ENCODE measurements around the gene TECTB.

TECTB gene

DNA sequence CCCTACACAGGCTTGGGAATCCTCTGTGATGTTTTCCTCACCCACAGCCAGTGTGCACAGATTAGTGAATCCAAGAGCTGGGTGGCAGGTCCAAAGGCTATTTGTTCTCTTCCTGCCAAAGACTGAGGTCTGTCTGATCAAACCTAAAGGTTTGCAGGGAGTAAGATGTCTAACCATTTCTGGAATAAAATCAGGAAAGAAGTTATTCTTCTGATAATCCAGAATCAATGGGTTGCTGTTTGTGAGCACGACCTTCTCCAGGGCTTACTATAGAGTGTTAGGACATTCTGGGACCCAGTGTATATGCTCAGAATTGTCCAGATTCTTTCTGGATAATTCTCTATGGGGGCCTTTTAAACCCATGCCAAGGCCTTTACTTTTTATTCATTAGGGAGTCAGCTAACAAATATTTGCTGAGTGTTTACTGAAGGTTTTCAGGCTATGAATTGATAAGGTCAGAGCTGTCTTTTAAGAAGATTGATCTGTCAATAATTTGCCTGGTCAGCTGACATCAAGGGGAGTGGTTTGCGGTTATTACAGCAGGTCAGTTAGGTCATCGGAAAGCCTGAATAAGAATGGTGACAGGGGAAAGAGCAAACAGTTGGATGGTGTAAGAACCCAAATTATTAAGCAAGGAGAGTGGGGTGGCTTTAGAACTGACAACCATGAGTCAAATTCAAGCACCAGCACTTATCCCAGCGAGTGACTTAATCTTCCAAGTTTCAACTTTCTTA is 7.5 kb upstream of the TECTB start:
- DNase-seq, result no peak

- no peak for DNase-seq
Observed at GRCh38 chr10:112278871-112279270, 4.3 kb upstream of the TECTB start.

DNA sequence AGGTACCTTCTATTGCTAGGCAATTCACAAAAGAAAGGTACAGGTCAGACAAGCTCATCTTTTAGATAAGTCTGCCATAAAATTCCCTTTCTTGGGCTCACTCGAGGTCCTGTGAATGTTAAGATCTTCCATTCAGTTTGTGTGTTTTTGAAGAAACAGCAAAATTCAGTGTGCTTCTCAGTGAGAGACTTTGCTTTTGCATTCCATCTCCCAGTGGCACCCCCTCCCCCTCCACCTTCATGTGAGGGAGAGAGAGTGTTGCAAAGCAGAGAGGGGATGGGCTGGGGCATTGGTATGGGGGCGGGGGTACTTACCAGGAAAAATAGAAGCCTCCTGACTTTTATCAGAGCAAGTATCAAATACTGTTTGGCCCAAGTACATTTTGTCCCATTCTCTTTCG is 3.8 kb upstream of the TECTB start:
- no peak for DNase-seq

GRCh38 chr10:112280205-112280921 is 2.8 kb upstream of the TECTB start:
- DNase-seq, result no peak

- DNase-seq, result no peak
Observed at GRCh38 chr10:112282086-112282485, 1.1 kb upstream of the TECTB start.

DNA sequence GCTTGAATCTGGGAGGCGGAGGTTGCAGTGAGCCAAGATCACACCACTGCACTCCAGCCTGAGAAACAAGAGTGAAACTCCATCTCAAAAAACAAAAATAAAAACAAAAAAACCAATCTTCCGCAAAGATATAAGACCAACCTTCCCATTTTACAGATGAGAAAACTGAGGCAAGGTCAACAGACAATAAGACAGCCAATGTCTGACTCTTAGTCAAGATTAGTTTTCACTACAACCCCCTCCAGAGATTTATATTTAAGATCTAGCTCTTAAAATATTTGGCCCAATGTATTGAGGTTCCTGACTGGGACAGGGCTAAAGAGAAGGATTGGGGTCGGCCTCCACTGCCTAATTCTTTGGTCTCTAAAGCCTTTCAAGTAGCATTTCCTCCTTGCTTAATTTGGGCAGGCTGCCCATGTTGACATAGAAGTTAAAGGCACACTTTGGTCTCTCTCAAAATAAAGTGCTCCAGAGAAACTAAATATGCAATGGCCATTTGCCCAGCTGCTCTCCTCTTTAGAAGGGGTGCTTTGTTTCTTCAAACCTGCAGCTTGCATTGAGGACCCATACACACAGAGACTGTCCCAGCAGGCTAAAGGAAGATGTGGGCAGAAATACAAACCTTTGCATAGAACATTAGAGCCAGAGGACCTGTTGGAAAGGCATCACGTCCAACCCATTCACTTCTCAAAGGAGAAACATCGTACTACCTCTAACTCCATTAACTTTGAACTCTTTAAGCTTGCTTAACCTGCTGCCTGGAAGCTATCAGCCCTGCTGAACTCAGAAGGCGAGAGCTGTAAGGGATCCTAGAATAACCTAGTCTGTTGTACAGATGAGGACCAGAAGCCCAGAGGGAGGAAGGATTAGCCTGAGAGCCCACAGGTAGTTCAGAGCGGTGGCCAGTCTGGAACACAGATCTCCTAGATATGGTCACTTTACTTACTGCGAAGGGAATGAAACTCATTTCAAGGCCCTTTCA is 3.9 kb downstream of the TECTB start:
- no peak for DNase-seq

DNA sequence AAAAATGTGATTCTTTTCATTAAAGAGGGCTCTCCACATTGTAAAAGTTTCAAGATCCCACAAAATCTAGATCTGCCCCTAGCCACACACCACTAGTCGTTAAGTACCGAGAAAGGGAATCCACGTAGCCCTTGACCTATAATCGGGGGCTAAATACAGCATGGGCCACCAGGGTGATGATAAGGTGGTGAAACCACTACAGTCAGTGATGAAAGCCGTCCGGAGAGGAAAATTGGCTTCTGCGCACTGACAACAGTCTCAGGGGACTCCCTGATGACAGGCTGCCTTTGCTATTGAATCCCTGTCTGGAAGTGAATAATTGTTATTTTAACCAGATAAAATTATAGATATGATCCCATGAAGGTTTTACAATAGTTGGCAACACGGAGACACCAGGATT is 4.6 kb downstream of the TECTB start:
- DNase-seq, result no peak

DNA sequence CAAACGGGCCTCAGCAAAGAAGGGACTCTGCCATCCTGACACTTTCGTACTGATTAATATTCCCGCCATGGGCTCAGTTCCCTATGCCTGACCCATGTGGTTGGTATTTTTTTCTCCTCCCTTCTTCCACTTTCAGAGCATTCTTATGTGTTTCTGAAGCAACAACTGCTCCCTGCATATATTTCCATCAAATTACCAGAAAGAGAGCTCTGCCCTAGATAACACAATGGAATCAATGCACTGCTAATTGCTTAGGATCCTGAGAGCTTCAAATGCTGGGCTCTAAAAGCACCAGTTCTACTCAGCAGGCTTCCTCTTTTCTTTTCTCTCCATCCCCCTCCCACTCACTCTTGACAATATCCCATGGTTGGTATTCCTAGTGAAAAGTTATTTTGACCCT is 5.3 kb downstream of the TECTB start:
- DNase-seq, result no peak

DNA sequence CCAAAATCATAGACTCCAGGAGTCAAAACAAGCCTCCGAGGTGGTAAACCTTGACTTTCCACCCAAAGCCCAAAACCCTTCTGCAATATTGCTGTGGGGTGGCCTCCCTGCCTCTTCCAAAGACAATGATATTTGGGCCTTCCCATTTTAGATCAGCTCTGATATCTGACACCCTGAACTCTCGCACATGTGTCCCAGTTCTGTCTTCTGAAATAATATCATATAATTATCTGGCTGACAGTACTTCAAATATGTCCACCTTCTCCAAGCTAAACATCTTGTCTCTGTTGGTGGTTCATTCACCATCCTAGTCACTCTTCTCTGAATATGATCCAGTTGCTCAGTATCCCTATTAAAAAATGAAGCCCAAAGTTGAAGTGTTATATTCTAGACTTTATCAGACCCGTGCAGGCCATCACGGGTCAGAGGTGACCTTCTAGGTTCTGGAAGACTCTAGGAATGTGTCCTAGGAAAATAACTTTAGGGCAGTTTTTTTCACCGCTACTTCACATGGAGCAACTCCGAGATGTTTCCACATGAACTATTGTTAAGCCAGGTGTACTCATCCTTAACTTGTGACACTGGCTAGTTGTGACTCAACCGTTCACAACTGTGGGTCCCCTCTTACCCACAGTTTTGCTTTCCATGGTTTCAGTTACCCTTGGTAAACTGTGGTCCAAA is 6.3 kb downstream of the TECTB start:
- DNase-seq, result no peak

- no peak for DNase-seq
Observed at GRCh38 chr10:112290054-112290373, 6.8 kb downstream of the TECTB start.

DNA sequence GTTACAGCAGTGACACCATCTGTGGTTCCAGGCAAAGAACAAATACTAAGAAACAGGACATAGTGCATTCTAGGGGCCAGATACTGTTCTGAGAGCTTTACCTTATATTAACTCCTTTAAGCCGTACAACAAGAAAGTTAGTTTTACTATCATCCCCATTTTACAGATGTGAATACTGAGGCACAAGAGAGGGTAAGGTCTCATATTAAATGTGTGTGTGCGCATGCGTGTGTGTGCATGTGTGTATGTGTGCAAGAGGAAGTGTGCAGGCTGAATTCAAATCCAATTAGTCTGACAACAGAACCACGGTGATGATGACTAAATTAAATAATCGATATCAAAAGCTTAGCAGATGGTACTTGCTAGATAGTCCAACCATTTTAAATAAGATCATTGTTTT is 11.0 kb downstream of the TECTB start:
- DNase-seq, result no peak

- no peak for DNase-seq
Observed at GRCh38 chr10:112295853-112296830, 12.9 kb downstream of the TECTB start.

DNA sequence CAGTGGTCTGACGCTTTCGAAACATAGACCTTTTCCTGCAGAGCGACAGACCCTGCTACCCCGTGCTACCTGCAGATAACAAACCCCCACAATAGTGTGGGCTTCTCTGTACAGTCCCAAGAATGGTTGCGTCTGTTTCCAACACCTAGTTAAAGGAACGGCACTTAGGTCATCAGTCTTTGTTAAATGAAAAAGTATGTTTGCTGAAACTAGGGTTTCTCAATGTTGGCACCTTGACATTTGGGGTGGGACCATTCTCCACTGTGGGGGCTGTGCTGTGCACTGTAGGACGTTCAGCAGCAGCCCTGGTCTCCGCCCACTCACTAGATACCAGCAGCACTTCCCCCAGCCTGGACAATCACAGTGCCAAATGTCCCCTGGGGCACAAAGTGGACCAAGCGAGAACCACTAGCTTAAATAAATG is 13.7 kb downstream of the TECTB start:
- no peak for DNase-seq

DNA sequence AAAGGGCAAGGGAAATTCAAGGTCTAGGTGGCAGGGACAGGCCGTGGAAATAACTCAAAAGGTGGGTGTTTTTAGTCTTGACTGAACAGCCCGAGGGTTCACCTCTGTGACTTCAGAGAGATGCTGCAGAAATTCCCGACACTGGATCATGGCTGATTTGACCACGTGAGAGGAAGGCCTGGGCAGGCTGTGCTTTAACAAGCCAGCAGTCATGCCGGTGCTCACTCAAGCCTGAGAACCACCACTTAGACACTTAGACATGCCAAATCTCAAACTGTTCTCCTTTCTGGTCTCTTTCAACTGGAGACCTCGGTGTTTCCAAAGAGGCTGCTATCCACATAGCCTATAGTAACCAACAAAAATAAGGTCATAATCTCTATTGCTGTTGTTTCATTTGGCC is 15.4 kb downstream of the TECTB start:
- DNase-seq, result no peak

GRCh38 chr10:112299456-112299855 is 16.3 kb downstream of the TECTB start:
- DNase-seq, result no peak

DNA sequence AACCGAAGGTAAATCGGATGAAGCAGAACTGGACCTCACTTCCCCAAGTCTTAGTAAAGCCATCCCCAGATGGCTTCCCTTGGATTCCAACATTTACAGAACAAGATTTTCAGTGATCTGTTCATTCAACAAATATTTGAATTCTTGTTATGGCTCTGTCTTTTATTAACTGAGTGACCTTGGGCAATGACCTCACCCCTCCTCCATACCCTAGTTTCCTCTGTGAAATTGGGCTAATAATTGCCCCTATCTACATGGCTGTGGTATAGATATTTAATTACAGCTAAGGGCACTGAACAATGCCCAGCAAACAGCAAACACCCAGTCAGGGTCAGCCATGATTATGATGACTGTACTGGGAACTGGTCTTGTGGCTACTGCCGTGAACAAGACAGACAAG is 19.1 kb downstream of the TECTB start:
- DNase-seq, result no peak

- DNase-seq, result no peak
Observed at GRCh38 chr10:112303528-112303927, 20.3 kb downstream of the TECTB start.

DNA sequence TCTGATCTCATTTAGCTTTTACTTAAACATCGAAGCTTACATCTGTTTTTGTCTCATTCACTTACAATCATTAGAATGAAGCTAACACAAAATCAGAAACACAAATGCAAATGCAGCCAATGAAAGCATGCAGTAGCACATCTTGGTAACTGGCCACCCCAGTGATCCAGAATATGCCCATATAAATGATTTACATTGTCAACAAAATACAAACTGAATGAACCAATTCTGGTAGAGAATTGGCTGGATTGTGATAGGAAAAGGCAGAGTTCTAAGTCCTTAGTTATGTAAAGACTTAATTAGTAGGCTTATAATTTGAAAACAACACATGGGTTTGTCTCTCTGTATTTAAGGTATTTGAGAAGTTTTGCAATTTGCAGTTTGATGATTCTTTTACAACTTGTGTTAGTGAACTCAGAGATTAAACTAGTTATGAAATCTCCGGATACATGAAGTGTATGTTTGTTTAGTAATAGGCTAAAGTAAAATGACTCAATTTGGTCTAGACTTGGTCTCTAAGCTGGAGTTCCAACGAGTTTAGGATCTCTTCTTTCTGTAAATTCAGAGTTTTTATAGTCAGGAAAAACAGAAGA is 21.2 kb downstream of the TECTB start:
- no peak for DNase-seq

GRCh38 chr10:112307358-112308124 is 24.3 kb downstream of the TECTB start:
- no peak for DNase-seq

GRCh38 chr10:112308125-112308502 is 24.9 kb downstream of the TECTB start:
- no peak for DNase-seq

GRCh38 chr10:112311481-112311880 is 28.3 kb downstream of the TECTB start:
- no peak for DNase-seq
